Uterus (tissue), 4 donors: ENCODE results near the gene C1orf52. TPM values are rescaled to one million over a fixed set of nuclear protein-coding genes. Genes with fewer than 3 reads are reported as not detected.

Experiments used
- DNase-seq, 2 donors: peaks; one replicate each; pipeline ENCODE4 v3.0.0-alpha.2; 2019 to 2020
- H3K27ac ChIP-seq, 2 donors: fragments of 200-600 bp; sonication (generic); 1 replicate in 1 of 2; 2 replicates in 1 of 2; pipeline ENCODE4 v1.5.1; 2016 to 2018
- H3K27me3 ChIP-seq, 2 donors: fragments of 200-600 bp; sonication (generic); one replicate each; pipeline ENCODE4 v1.5.1; 2018 to 2019; ENCODE audit warnings: control low read depth in 1 of 2
- H3K36me3 ChIP-seq, 2 donors: fragments of 200-600 bp; sonication (generic); one replicate each; pipeline ENCODE4 v1.5.1; 2019; ENCODE audit warnings: control low read depth in 1 of 2
- H3K4me1 ChIP-seq, 2 donors: fragments of 200-600 bp; sonication (generic); one replicate each; pipeline ENCODE4 v1.5.1; 2018 to 2019; ENCODE audit warnings: control low read depth in 1 of 2
- H3K4me3 ChIP-seq, 2 donors: fragments of 200-600 bp; sonication (generic); 1 replicate in 1 of 2; 2 replicates in 1 of 2; pipeline ENCODE4 v1.5.1; 2018 to 2019; ENCODE audit warnings: mild to moderate bottlenecking in 1 of 2
- H3K9me3 ChIP-seq, 2 donors: fragments of 200-600 bp; sonication (generic); one replicate each; pipeline ENCODE4 v1.5.1; 2019; ENCODE audit warnings: control low read depth in 1 of 2
- POLR2A ChIP-seq, 2 donors: fragments of 450-650 bp; IDR thresholded peaks; one replicate each; pipeline ENCODE4 v1.6.1; 2016; ENCODE audit warnings: antibody characterized with exemption in 2 of 2, mild to moderate bottlenecking in 1 of 2, moderate library complexity in 1 of 2
- intact Hi-C: fragments of 100-400 bp; cut with DNase I; formaldehyde crosslinking; loops from one replicate; pipeline ENCODE4 v1.15.1; 2023; ENCODE audit warnings: low total_unique reads
- total RNA-seq, 4 donors: library from RNA; depleted of rRNA in 3 of 4; stranded (reverse); fragments of >200 nt in 3 of 4; gene quantifications; one replicate each; pipeline versions ENCODE4 v1.1.0 to v1.2.4, GENCODE V29; 2014 to 2023
- TF ChIP-seq, protein P1 (sequence below), 4 experiments: fragments of 200-600 bp in 2 of 4; fragments of 450-650 bp in 2 of 4; sonication (generic) in 2 of 4; IDR thresholded peaks; one replicate each; pipeline ENCODE4 v1.5.1; 2016 to 2019; ENCODE audit warnings: antibody characterized with exemption in 4 of 4, mild to moderate bottlenecking in 2 of 4, moderate library complexity in 1 of 4
- donor health status: DM: yes; HTN: yes; CAD: no.

C1orf52 gene
- total RNA-seq, 4 donors from 2014 or later, result 22.3 to 47.6 (median 28.8) TPM

DNA sequence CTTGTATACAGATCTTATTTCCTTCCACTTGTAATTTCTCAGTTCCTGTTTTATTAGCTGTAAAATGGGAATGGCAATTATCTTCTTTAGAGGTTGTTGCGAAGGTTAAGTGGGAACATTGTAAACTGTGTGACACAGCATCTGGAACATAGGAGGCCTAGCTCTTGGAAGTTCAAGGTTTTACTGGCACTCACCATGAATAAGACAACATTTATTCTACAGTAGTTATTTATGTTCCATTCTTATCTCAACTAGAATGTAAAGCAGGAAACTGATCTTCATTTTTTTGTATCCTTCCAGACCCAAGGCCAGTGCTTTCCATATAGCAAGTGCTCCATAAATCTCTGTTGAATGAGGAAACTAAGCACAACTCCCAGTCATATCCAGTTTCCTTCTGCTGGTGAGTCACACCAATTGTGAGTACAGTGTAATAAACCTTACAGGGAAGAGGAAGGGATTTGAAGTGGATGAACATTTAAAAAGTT lies 15.5 kb upstream of the C1orf52 start:
- H3K27me3 ChIP-seq, result no peaks in the 10 kb centered on the region
- no peaks in the 10 kb centered on the region for H3K36me3 ChIP-seq
- TF ChIP-seq, protein P1, sequence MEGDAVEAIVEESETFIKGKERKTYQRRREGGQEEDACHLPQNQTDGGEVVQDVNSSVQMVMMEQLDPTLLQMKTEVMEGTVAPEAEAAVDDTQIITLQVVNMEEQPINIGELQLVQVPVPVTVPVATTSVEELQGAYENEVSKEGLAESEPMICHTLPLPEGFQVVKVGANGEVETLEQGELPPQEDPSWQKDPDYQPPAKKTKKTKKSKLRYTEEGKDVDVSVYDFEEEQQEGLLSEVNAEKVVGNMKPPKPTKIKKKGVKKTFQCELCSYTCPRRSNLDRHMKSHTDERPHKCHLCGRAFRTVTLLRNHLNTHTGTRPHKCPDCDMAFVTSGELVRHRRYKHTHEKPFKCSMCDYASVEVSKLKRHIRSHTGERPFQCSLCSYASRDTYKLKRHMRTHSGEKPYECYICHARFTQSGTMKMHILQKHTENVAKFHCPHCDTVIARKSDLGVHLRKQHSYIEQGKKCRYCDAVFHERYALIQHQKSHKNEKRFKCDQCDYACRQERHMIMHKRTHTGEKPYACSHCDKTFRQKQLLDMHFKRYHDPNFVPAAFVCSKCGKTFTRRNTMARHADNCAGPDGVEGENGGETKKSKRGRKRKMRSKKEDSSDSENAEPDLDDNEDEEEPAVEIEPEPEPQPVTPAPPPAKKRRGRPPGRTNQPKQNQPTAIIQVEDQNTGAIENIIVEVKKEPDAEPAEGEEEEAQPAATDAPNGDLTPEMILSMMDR (IDR thresholded peaks at IDR 0.05), result no peak
- no peak for TF ChIP-seq POLR2A (IDR thresholded peaks at IDR 0.05)
- H3K4me3 ChIP-seq, result peak overlapping the region; percentile 67 to 94
- intact Hi-C loops, result no loop called here
- no peaks in the 10 kb centered on the region for H3K9me3 ChIP-seq
- no peak for DNase-seq
- H3K4me1 ChIP-seq, result no peaks in the 10 kb centered on the region
- peak overlapping the region in 1 of 2 donors; percentile 92 for H3K27ac ChIP-seq

GRCh38 chr1:85273397-85273796 lies 13.9 kb upstream of the C1orf52 start:
- Histone ChIP-seq H3K4me3 (no peak overlapping the region), H3K9me3 (no peaks in the 10 kb centered on the region), H3K36me3 (no peaks in the 10 kb centered on the region), H3K27ac (no peak overlapping the region), H3K4me1 (no peaks in the 10 kb centered on the region), H3K27me3 (no peaks in the 10 kb centered on the region)
- DNase-seq, result no peak
- intact Hi-C loops, result no loop called here
- no peak for TF ChIP-seq POLR2A (IDR thresholded peaks at IDR 0.05)
- TF ChIP-seq, protein P1 (IDR thresholded peaks at IDR 0.05), result no peak

- H3K36me3 ChIP-seq, result no peaks in the 10 kb centered on the region
- intact Hi-C loops, result no loop called here
- TF ChIP-seq POLR2A (IDR thresholded peaks at IDR 0.05), result no peak
- TF ChIP-seq, protein P1 (IDR thresholded peaks at IDR 0.05), result no peak
Observed at GRCh38 chr1:85268801-85269585, 9.5 kb upstream of the C1orf52 start.

GRCh38 chr1:85267313-85267712 lies 7.9 kb upstream of the C1orf52 start:
- Histone ChIP-seq H3K9me3 (no peaks in the 10 kb centered on the region), H3K4me3 (no peak overlapping the region), H3K4me1 (no peaks in the 10 kb centered on the region), H3K27ac (no peak overlapping the region), H3K27me3 (no peaks in the 10 kb centered on the region), H3K36me3 (no peaks in the 10 kb centered on the region)
- TF ChIP-seq, protein P1 (IDR thresholded peaks at IDR 0.05), result no peak
- no peak for TF ChIP-seq POLR2A (IDR thresholded peaks at IDR 0.05)
- intact Hi-C loops, result no loop called here
- DNase-seq, result no peak

More at GRCh38 chr1:85268801-85269585, 9.5 kb upstream of the C1orf52 start:
- H3K4me1 ChIP-seq, result no peaks in the 10 kb centered on the region
- no peak overlapping the region for H3K4me3 ChIP-seq
- no peaks in the 10 kb centered on the region for H3K9me3 ChIP-seq
- H3K27ac ChIP-seq, result no peak overlapping the region
- H3K27me3 ChIP-seq, result no peaks in the 10 kb centered on the region
- DNase-seq, result no peak

- intact Hi-C loops, result no loop called here
- no peaks in the 10 kb centered on the region for H3K9me3 ChIP-seq
- H3K27ac ChIP-seq, result no peak overlapping the region
- no peaks in the 10 kb centered on the region for H3K36me3 ChIP-seq
- no peak overlapping the region for H3K4me3 ChIP-seq
- DNase-seq, result no peak
- no peaks in the 10 kb centered on the region for H3K27me3 ChIP-seq
- TF ChIP-seq POLR2A (IDR thresholded peaks at IDR 0.05), result no peak
- TF ChIP-seq, protein P1 (IDR thresholded peaks at IDR 0.05), result no peak
- no peaks in the 10 kb centered on the region for H3K4me1 ChIP-seq
Observed at GRCh38 chr1:85264150-85264549, 4.7 kb upstream of the C1orf52 start.
